Mammary epithelial cell (primary cell): Measurements from ENCODE around the gene SYT17.

ENCODE experiments used
- EZH2 ChIP-seq: IDR thresholded peaks from 2 replicates; pipeline ENCODE4 v1.6.1; 2012; ENCODE audit warnings: low read length, inconsistent platforms, borderline replicate concordance
- TF ChIP-seq, protein P1 (sequence below), 2 donors: IDR thresholded peaks in 1 of 2; conservative IDR thresholded peaks in 1 of 2; 2 replicates each; pipeline ENCODE4 v1.5.1; 2011 to 2012; ENCODE audit warnings: inconsistent platforms in 2 of 2, low read length in 2 of 2, mild to moderate bottlenecking in 2 of 2, control low read depth in 1 of 2, low read depth in 1 of 2; ENCODE audit not compliant: insufficient read depth in 1 of 2; ENCODE audit errors: extremely low read depth in 1 of 2

DNA sequence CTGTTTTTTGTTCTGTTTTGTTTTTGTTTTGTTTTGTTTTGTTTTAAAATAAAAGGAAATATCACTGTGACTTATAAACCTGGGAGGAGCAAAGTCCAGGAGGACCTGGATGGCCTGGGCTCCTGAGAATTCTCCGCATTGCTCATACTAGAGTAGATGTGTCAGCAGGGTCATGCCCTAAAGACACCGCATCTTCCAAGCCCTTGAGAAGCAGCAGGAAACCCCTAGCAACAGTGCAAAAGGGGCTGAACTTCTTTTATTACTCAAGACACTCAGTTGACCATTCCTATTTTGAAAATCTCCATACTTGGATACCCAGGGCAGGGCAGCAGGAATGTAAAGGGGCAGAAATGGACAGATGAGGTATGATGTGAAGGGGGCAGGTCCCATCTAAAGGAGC is 51.8 kb downstream of the SYT17 start:
- TF ChIP-seq, protein P1, sequence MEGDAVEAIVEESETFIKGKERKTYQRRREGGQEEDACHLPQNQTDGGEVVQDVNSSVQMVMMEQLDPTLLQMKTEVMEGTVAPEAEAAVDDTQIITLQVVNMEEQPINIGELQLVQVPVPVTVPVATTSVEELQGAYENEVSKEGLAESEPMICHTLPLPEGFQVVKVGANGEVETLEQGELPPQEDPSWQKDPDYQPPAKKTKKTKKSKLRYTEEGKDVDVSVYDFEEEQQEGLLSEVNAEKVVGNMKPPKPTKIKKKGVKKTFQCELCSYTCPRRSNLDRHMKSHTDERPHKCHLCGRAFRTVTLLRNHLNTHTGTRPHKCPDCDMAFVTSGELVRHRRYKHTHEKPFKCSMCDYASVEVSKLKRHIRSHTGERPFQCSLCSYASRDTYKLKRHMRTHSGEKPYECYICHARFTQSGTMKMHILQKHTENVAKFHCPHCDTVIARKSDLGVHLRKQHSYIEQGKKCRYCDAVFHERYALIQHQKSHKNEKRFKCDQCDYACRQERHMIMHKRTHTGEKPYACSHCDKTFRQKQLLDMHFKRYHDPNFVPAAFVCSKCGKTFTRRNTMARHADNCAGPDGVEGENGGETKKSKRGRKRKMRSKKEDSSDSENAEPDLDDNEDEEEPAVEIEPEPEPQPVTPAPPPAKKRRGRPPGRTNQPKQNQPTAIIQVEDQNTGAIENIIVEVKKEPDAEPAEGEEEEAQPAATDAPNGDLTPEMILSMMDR (conservative IDR thresholded peaks at IDR 0.05 in 1 of 2, IDR thresholded peaks at IDR 0.05 in 1 of 2; ENCODE audit: extremely low read depth in 1 of 2, insufficient read depth in 1 of 2, low read depth in 1 of 2, low read length in 2 of 2), result no peak
- TF ChIP-seq EZH2, result no peak
